ENCODE results near the gene FFAR3.

FFAR3 gene

GRCh38 chr19:35331551-35332214 lies 26.6 kb upstream of the FFAR3 start:
- no peak for DNase-seq

GRCh38 chr19:35332817-35333216 lies 25.4 kb upstream of the FFAR3 start:
- no peak for DNase-seq

- DNase-seq: no peak
Measured at GRCh38 chr19:35334144-35334753, 24.0 kb upstream of the FFAR3 start.

GRCh38 chr19:35336166-35336955 lies 21.9 kb upstream of the FFAR3 start:
- DNase-seq: no peak

GRCh38 chr19:35337097-35337983 lies 20.9 kb upstream of the FFAR3 start:
- no peak for DNase-seq

GRCh38 chr19:35337984-35338296 lies 20.3 kb upstream of the FFAR3 start:
- DNase-seq: no peak

- DNase-seq: no peak
Measured at GRCh38 chr19:35340431-35340830, 17.8 kb upstream of the FFAR3 start.

- DNase-seq: no peak
Measured at GRCh38 chr19:35341006-35341405, 17.3 kb upstream of the FFAR3 start.

GRCh38 chr19:35341565-35342225 lies 16.6 kb upstream of the FFAR3 start:
- DNase-seq: no peak

- no peak for DNase-seq
Measured at GRCh38 chr19:35342430-35342829, 15.8 kb upstream of the FFAR3 start.

GRCh38 chr19:35344511-35345031 lies 13.7 kb upstream of the FFAR3 start:
- no peak for DNase-seq

- DNase-seq: no peak
Measured at GRCh38 chr19:35345671-35346111, 12.6 kb upstream of the FFAR3 start.

GRCh38 chr19:35346193-35347052 lies 11.8 kb upstream of the FFAR3 start:
- DNase-seq: no peak

- DNase-seq: no peak
Measured at GRCh38 chr19:35347171-35347929, 10.9 kb upstream of the FFAR3 start, which contains the start of gene FFAR1. TSS of gene FFAR1 (plus strand) at chr19:35347902. CDS start at chr19:35351552, 3,650 bp downstream.

- no peak for DNase-seq
Measured at GRCh38 chr19:35347930-35348298, 10.3 kb upstream of the FFAR3 start.

- DNase-seq: no peak
Measured at GRCh38 chr19:35348911-35349611, 9.2 kb upstream of the FFAR3 start.

GRCh38 chr19:35349614-35350521 lies 8.4 kb upstream of the FFAR3 start:
- no peak for DNase-seq

GRCh38 chr19:35350591-35350990 lies 7.7 kb upstream of the FFAR3 start:
- no peak for DNase-seq

Measured in midbrain (tissue), 1 donor.